SU-DHL-6 (cell line): ENCODE data around the gene HCCS.

Experiments used
- H2AFZ ChIP-seq: fragments of 200-600 bp; sonication (generic); 2 replicates; pipeline ENCODE4 v1.6.1; 2014; ENCODE audit warnings: low read depth, mild to moderate bottlenecking, moderate library complexity, mixed read lengths, antibody characterized with exemption, low read length; ENCODE audit not compliant: severe bottlenecking
- H3F3A ChIP-seq: fragments of 200-600 bp; shearing (Covaris generic); 2 replicates; pipeline ENCODE4 v1.6.0; 2016; ENCODE audit warnings: antibody characterized with exemption, mild to moderate bottlenecking; ENCODE audit not compliant: insufficient read depth
- H3K27ac ChIP-seq: fragments of 200-600 bp; sonication (generic); 2 replicates; pipeline ENCODE4 v1.5.1; 2016; ENCODE audit warnings: low read depth, mild to moderate bottlenecking, low read length, moderate library complexity, mixed read lengths
- H3K27me3 ChIP-seq: fragments of 200-600 bp; sonication (generic), shearing (Covaris generic); 2 replicates; pipeline ENCODE4 v1.6.0; 2014; ENCODE audit warnings: mild to moderate bottlenecking, low read length
- H3K36me3 ChIP-seq: fragments of 200-600 bp; sonication (generic); 2 replicates; pipeline ENCODE4 v1.6.1; 2014; ENCODE audit warnings: mild to moderate bottlenecking, low read length, mixed read lengths
- H3K4me2 ChIP-seq: fragments of 300-600, 200-600 bp; shearing (Covaris generic), sonication (generic); 2 replicates; pipeline ENCODE4 v1.6.0; 2014; ENCODE audit warnings: low read length, low read depth, mild to moderate bottlenecking; ENCODE audit not compliant: poor library complexity, severe bottlenecking
- H3K4me3 ChIP-seq: fragments of 200-600 bp; sonication (generic); 2 replicates; pipeline ENCODE4 v1.5.1; 2014; ENCODE audit warnings: antibody characterized with exemption, low read length, mild to moderate bottlenecking, mixed read lengths; ENCODE audit not compliant: insufficient read depth, poor library complexity, severe bottlenecking
- H3K79me2 ChIP-seq: fragments of 200-600 bp; sonication (generic); 2 replicates; pipeline ENCODE4 v1.6.1; 2014; ENCODE audit warnings: mild to moderate bottlenecking, low read length, moderate library complexity; ENCODE audit not compliant: insufficient read depth
- H3K9ac ChIP-seq: fragments of 200-600 bp; sonication (generic); 2 replicates; pipeline ENCODE4 v1.7.0; 2014; ENCODE audit warnings: mild to moderate bottlenecking, low read length
- H3K9me2 ChIP-seq: fragments of 200-600 bp; sonication (generic); replicated peaks from 2 replicates; pipeline ENCODE4 v1.6.1; 2014; ENCODE audit warnings: low read length; ENCODE audit not compliant: insufficient read depth
- H3K9me3 ChIP-seq: fragments of 200-600 bp; sonication (generic); 2 replicates; pipeline ENCODE4 v1.6.1; 2014; ENCODE audit warnings: low read length, mixed read lengths; ENCODE audit not compliant: insufficient read depth
- H4K20me1 ChIP-seq: fragments of 200-600 bp; sonication (generic); 2 replicates; pipeline ENCODE4 v1.6.1; 2014; ENCODE audit warnings: low read depth, mild to moderate bottlenecking, antibody characterized with exemption, low read length, moderate library complexity, mixed read lengths
- EZH2phosphoT487 ChIP-seq: fragments of 200-600 bp; sonication (generic), shearing (Covaris generic); conservative IDR thresholded peaks from 2 replicates; pipeline ENCODE4 v1.6.1; 2018; ENCODE audit warnings: mild to moderate bottlenecking, antibody characterized with exemption, low read length, moderate library complexity, mixed read lengths
- TF ChIP-seq, protein P1 (sequence below): fragments of 200-600 bp; sonication (generic); IDR thresholded peaks from one replicate; pipeline ENCODE4 v1.5.1; 2017; ENCODE audit warnings: antibody characterized with exemption, mild to moderate bottlenecking, low read length, moderate library complexity; ENCODE audit not compliant: insufficient read depth, poor library complexity, severe bottlenecking

The HCCS gene

GRCh38 chrX:11100281-11101035 lies 10.7 kb upstream of the HCCS start:
- Histone ChIP-seq H3K4me2 (no peak overlapping the region), H3K79me2 (no peaks in the 10 kb centered on the region), H2AFZ (no peak overlapping the region), H3K4me3 (no peak overlapping the region), H3F3A (no peaks in the 10 kb centered on the region), H3K27ac (no peak overlapping the region), H3K9me2 (no peaks in the 10 kb centered on the region), H3K9ac (no peak overlapping the region), H3K27me3 (no peaks in the 10 kb centered on the region), H3K36me3 (no peaks in the 10 kb centered on the region), H4K20me1 (no peaks in the 10 kb centered on the region), H3K9me3 (no peaks in the 10 kb centered on the region)
- TF ChIP-seq, protein P1, sequence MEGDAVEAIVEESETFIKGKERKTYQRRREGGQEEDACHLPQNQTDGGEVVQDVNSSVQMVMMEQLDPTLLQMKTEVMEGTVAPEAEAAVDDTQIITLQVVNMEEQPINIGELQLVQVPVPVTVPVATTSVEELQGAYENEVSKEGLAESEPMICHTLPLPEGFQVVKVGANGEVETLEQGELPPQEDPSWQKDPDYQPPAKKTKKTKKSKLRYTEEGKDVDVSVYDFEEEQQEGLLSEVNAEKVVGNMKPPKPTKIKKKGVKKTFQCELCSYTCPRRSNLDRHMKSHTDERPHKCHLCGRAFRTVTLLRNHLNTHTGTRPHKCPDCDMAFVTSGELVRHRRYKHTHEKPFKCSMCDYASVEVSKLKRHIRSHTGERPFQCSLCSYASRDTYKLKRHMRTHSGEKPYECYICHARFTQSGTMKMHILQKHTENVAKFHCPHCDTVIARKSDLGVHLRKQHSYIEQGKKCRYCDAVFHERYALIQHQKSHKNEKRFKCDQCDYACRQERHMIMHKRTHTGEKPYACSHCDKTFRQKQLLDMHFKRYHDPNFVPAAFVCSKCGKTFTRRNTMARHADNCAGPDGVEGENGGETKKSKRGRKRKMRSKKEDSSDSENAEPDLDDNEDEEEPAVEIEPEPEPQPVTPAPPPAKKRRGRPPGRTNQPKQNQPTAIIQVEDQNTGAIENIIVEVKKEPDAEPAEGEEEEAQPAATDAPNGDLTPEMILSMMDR = no peak
- no peak for TF ChIP-seq EZH2phosphoT487

DNA sequence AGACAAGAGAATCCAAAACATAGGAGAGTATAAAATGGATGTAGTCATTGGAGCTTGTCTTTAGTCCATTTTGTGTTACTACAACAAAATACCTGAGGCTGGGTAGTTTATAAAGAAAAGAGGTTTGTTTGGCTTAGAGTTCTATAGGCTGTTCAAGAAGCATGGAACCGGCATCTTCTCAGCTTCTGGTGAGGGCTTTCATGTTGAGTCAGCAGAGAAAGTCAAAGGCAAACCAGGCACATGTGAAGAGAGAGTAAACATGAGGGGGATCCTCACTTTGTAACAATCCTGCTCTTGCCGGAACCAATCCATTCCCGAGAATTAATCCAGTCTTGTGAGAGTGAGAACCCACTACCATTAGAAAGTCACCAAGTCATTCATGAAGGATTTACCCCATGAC lies 8.1 kb upstream of the HCCS start:
- H3K27me3 ChIP-seq = no peaks in the 10 kb centered on the region
- no peak overlapping the region for H3K27ac ChIP-seq
- TF ChIP-seq, protein P1 = no peak
- no peak for TF ChIP-seq EZH2phosphoT487
- H3K79me2 ChIP-seq = no peaks in the 10 kb centered on the region
- no peaks in the 10 kb centered on the region for H3K9me2 ChIP-seq
- no peak overlapping the region for H3K4me3 ChIP-seq
- H3K4me2 ChIP-seq = no peak overlapping the region
- H3F3A ChIP-seq = no peaks in the 10 kb centered on the region
- H3K36me3 ChIP-seq = no peaks in the 10 kb centered on the region
- no peak overlapping the region for H3K9ac ChIP-seq
- H4K20me1 ChIP-seq = no peaks in the 10 kb centered on the region
- no peaks in the 10 kb centered on the region for H3K9me3 ChIP-seq
- no peak overlapping the region for H2AFZ ChIP-seq

DNA sequence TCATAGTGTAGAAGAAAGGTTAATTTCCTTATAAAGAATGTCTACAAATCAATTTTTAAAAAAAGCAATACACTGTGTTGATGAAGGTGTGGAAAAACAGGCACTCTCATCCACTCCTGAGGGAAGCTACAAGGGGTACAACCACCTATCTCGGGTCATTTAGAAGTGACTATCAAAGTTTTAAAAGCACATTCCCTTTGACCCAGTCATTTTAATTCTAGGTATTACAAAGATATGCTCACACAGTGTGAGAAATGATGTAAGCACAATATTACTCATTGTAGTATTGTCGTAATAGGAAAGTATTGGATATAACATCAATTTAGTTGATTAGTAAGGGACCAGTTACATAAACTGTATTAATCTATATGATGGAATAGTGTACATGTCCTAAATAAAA lies 7.4 kb upstream of the HCCS start:
- H4K20me1 ChIP-seq = no peaks in the 10 kb centered on the region
- H3K4me2 ChIP-seq = no peak overlapping the region
- H3K4me3 ChIP-seq = no peak overlapping the region
- no peaks in the 10 kb centered on the region for H3F3A ChIP-seq
- H3K79me2 ChIP-seq = no peaks in the 10 kb centered on the region
- H3K27me3 ChIP-seq = no peaks in the 10 kb centered on the region
- H3K36me3 ChIP-seq = no peaks in the 10 kb centered on the region
- H3K9ac ChIP-seq = no peak overlapping the region
- H3K9me3 ChIP-seq = no peaks in the 10 kb centered on the region
- H3K9me2 ChIP-seq = no peaks in the 10 kb centered on the region
- no peak overlapping the region for H3K27ac ChIP-seq
- H2AFZ ChIP-seq = no peak overlapping the region
- TF ChIP-seq, protein P1 = no peak
- TF ChIP-seq EZH2phosphoT487 = no peak
